Mucosa of gallbladder (tissue), 1 donor: ENCODE measurements around the gene TCP10L. TPM values are rescaled to one million over a fixed set of nuclear protein-coding genes. Genes with fewer than 3 reads are reported as not detected.
"Not testable (repeated sequence)": the region's sequence is repeated elsewhere in the genome, so short reads cannot be mapped to it uniquely, and the experiment has no call there.

Experiments used
- DNase-seq: peaks from one replicate; pipeline ENCODE4 v3.0.0-alpha.2; 2020; ENCODE audit warnings: low spot score
- total RNA-seq: library from RNA; stranded (reverse); gene quantifications from one replicate; pipeline ENCODE4 v1.2.1, GENCODE V29; 2021
- donor health status: DM: no; HTN: no; CAD: no.

TCP10L gene
- total RNA-seq, 1 donor from 2014 or later: 2.1 TPM

- no peak for DNase-seq
Observed at GRCh38 chr21:32554832-32555638, 30.3 kb downstream of the TCP10L start.

DNA sequence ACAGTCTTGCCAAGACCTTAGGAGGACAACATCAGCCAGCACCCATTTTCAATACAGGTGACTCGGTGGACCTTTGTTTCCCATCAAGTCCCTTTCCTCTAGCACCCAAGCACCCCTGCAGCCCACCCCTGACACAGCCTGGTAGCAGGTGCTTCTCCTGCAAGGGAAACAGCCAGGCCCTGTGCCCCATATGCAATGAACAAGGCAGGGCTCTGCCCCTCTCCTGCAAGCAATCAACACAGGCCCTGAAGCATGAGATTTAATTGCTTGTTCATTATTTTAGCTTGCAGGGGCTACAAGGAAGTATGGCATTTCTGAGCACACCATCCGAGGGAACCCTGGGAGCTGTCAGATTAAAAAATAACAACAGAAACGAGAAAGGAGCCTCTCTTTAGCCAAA lies 35.4 kb downstream of the TCP10L start:
- DNase-seq: no peak

GRCh38 chr21:32549440-32549839 lies 35.9 kb downstream of the TCP10L start:
- DNase-seq: no peak

- DNase-seq: no peak
Observed at GRCh38 chr21:32548978-32549377, 36.3 kb downstream of the TCP10L start.

DNA sequence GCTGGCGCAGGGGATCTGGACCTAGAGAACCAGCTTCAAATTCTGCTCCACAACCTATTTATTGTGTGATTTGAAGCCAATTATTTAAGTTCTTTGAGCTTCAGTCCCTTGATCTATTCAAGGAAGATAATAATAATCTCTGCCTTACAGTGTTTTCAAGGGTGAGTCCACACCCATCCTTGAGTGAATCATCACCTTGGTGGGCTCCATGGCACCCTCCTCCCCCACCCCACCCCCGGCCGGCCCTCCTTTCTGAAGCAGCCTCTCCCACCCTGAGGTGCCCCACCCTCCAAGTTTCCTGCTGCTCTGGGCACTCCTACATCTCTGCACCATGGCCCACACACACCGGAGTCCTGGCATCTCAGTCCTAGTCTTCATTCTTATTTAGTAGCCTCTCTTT lies 38.3 kb downstream of the TCP10L start:
- no peak for DNase-seq

DNA sequence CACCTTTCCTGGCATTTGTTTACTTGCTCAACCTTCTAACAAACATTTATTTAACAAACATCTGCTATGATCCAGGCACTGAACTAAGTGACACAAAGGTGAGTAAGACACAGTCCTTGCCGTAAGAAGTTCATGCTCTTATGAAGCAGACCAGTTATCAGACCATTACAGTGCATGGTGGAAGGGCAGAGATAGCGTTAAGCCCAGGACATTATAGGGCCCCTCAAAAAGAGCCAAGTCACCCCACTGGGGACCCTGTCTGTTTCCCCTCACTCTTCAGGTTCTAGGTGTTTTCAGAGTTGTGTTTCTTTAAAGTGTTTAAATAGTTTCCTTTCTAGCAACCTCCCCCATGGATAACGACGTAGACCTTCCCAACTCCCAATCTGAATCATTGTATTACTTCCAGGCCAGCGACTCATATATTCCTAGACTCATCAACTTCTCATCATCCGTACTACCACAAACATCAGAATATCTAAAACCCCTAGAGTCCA lies 39.3 kb downstream of the TCP10L start:
- DNase-seq: no peak

DNA sequence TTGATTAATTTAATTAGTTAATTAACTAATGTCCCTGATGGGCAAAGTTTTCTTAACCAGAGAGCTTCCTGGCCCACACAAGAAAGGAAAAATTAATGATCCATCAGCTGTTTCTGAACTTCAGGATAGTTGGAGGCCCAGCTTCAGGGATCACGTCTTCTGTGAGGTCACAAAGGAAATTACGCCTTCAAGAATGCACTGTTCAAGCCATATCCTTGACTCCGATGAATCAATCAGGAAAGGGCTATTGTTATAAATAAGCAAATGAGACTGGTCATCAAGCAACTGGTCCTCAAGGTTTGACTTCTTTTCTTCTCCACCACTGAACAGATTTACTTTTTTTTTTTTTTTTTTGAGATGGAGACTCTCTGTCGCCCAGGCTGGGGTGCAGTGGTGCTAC lies 40.6 kb downstream of the TCP10L start:
- no peak for DNase-seq

DNA sequence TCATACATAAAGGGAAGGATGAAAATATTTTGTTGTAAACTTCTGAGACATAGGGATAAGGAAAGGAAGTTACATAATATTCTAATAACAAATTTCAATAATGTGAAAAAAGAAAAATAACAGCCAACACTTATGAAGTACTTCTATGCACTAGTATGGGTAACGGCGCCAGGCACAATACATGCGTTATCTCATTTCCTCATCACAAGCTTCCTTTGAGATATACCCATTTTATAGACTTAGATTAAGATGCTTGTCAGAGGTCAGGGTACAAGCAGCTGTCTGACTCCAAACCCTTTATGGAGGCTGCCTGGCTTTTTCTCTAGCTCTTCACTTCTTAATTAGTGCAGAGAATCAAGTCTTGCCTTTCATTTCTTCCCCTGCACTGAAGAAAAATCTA lies 41.3 kb downstream of the TCP10L start:
- no peak for DNase-seq

DNA sequence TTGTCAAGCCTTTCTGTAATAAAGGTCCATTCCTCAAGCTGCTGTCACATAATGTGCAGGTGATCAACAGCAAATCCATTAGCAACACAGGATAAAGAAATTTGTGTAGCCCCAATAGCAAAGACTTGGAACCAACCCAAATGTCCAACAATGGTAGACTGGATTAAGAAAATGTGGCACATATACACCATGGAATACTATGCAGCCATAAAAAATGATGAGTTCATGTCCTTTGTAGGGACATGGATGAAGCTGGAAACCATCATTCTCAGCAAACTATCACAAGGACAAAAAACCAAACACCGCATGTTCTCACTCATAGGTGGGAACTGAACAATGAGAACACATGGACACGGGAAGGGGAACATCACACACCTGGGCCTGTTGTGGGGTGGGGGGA lies 42.3 kb downstream of the TCP10L start:
- DNase-seq: not testable (repeated sequence)

GRCh38 chr21:32539378-32539777 lies 45.9 kb downstream of the TCP10L start:
- DNase-seq: no peak

DNA sequence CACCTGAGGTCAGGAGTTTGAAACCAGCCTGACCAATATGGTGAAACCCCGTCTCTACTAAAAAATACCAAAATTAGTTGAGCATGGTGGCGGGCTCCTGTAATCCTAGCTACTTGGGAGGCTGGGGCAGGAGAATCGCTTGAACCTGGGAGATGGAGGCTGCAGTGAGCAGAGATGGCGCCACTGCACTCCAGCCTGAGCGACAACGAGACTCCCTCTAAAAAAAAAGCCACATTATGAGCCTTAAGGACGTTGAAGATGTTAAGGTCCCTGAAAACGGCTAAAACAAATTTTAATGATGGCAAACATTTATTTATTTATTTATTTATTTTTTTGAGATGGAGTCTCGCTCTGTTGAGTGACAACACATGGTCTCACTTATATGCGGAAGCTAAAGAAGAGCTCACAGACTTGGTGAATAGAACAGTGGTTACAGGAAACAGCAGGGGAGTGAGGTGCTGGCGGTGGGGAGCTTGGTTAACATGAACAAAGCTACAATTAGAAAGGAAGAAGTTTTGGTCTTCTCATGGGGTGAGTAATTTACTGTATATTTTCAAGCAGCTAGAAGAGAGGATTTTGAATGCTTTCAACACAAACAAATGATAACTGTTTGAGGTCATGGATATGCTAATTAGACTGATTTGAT lies 47.1 kb downstream of the TCP10L start:
- DNase-seq: no peak

GRCh38 chr21:32537569-32537881 lies 47.8 kb downstream of the TCP10L start:
- DNase-seq: no peak

DNA sequence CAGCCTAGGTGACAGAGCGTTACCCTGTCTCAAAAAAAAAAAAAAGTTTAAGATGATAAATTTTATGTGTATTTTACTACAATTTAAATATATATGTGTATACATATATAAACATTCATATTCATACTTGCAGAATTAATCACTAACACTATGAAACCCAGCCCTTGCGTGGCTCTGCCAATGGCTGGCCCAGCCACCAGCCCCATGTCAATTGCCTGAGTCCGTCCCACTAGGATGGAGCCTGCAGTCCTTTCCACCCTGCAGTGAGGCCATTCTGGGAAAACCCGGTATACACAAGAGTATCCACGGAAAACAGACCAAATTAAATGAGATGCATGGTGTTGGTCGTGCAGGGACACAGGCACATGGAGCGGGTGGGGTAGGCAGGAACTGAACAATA lies 49.7 kb downstream of the TCP10L start:
- no peak for DNase-seq

GRCh38 chr21:32534113-32534512 lies 51.2 kb downstream of the TCP10L start:
- DNase-seq: no peak

- no peak for DNase-seq
Observed at GRCh38 chr21:32533611-32534010, 51.7 kb downstream of the TCP10L start.

- DNase-seq: no peak
Observed at GRCh38 chr21:32533053-32533452, 52.3 kb downstream of the TCP10L start.

DNA sequence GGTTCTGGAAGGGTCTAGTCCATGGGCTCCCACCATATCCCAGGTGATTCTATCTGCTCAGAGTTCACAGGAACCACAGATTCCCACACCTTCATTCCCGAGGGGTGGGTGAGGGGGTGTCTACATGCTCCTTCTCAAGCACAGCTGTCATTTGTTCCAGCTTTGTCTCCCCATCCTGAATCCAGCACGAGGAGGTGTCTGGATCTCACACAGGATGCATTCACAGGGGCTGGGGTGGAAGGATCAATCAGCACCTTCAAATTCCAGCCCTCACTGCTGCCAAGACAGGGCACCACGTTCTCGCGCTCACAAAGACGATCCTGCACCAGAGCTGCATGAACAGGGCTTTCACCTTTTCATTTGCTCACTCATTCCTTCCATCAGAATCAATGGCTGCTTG lies 52.7 kb downstream of the TCP10L start:
- no peak for DNase-seq

- DNase-seq: not testable (repeated sequence)
Observed at GRCh38 chr21:32531561-32531960, 53.8 kb downstream of the TCP10L start.

DNA sequence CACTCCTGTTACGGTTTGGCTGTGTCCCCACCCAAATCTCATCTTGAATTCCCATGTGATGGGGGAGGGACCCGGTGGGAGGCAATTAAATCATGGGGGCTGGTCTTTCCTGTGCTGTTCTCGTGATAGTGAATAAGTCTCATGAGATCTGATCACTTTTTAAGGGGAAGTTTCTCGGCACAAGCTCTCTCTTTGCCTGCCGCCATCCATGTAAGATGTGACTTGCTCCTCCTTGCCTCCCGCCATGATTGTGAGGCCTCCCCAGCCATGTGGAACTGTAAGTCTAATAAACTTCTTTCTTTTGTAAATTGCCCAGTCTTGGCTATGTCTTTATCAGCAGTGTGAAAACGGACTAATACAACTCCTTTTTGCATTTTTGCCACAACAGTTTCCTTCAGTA lies 54.5 kb downstream of the TCP10L start:
- not testable (repeated sequence) for DNase-seq

DNA sequence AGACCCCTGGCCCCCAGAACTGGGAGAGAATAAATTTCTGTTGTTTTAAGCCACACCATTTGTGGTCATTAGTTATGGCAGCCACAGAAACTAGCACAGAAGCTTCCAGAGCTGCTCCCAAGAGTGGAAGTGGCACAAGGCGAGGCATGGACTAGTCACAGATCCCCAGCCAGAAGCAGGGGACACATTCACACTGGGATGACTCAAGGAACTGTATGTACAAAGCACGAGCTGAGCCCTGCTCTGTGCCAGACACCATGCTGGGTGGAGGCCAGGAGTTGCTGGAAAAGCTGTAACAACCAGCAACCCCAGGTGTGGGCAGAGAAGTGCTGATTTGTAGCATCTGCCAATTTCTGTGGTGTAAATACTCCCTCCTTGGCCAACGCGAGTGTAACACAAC lies 55.6 kb downstream of the TCP10L start:
- DNase-seq: no peak

- DNase-seq: no peak
Observed at GRCh38 chr21:32525282-32525681, 60.0 kb downstream of the TCP10L start.

DNA sequence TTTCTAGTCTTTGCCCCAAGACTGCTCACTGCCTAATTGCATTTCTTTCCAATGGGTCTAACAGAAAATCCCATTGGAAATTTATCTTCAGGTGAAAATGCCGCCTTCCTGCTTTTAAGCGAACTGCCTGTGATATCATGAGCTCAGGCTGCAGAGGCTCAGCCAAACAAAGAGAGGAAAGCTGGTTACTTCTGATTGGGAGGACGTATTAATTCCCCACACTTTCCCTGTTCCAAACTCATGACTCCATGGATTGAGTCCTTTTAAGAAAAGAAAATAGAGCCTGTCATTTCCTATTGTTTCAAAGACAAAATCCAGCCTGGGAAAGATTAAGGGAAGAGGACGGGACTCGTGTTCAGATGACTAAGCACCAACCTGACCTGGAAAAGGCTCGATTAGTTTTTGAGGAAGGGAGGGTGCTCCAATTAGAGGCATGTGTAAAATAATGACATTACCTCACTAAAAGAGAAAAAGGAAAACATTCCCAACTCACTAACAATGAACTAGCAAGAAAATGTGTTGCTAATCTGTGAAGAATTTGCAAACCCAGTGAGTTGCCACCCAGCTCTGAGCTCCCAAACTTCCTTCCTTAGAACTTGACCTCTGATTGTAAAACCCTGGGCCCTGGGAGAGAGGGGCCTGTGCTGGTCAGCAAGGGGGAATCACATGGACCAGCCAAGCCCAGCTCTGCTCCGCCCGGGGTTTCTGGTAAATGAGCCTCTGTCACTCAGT lies 61.2 kb downstream of the TCP10L start:
- DNase-seq: no peak
